Keratinocyte (primary cell): Measurements from ENCODE around the gene KCNJ6.

Experiments
- CTCF ChIP-seq, 3 experiments: IDR thresholded peaks in 1 of 3; conservative IDR thresholded peaks in 1 of 3; optimal IDR thresholded peaks in 1 of 3; 2 replicates in 2 of 3; 3 replicates in 1 of 3; pipeline versions ENCODE3 to v1.5.1; 2011; ENCODE audit warnings: low read length in 3 of 3, mild to moderate bottlenecking in 3 of 3, moderate library complexity in 2 of 3, control low read depth in 1 of 3, inconsistent platforms in 1 of 3; ENCODE audit not compliant: insufficient read depth in 2 of 3; ENCODE audit errors: extremely low read depth in 1 of 3
- EZH2 ChIP-seq: IDR thresholded peaks from one replicate; pipeline ENCODE4 v1.6.1; 2012; ENCODE audit warnings: inconsistent platforms, mild to moderate bottlenecking, low read length, moderate library complexity

GRCh38 chr21:37561506-37561905 is 354.8 kb downstream of the KCNJ6 start:
- no peak for TF ChIP-seq CTCF (optimal IDR thresholded peaks at IDR 0.05 in 1 of 3, IDR thresholded peaks at IDR 0.05 in 1 of 3, conservative IDR thresholded peaks at IDR 0.05 in 1 of 3; ENCODE audit: extremely low read depth in 1 of 3, insufficient read depth in 2 of 3, low read length in 3 of 3)
- no peak for TF ChIP-seq EZH2
